LNCAP (cell line): ENCODE results near the gene TLE4.

Experiments
- CTCF ChIP-seq: fragments of 450-650 bp; IDR thresholded peaks from 2 replicates; pipeline ENCODE4 v1.5.1; 2017; ENCODE audit warnings: mild to moderate bottlenecking

Gene TLE4

GRCh38 chr9:79719989-79720388, 148.2 kb downstream of the TLE4 start:
- TF ChIP-seq CTCF: no peak

GRCh38 chr9:79731171-79731890, 159.6 kb downstream of the TLE4 start:
- TF ChIP-seq CTCF: no peak

- TF ChIP-seq CTCF: no peak
Observed at GRCh38 chr9:79735023-79735779, 163.4 kb downstream of the TLE4 start.

- TF ChIP-seq CTCF: no peak
Observed at GRCh38 chr9:79736051-79736450, 164.3 kb downstream of the TLE4 start.

GRCh38 chr9:79741381-79741780, 169.6 kb downstream of the TLE4 start:
- no peak for TF ChIP-seq CTCF

- TF ChIP-seq CTCF: no peak
Observed at GRCh38 chr9:79742110-79742721, 170.5 kb downstream of the TLE4 start.

GRCh38 chr9:79744521-79744920, 172.8 kb downstream of the TLE4 start:
- TF ChIP-seq CTCF: no peak
